A549 (cell line): Measurements from ENCODE around the gene STN1. TPM values are rescaled to one million over a fixed set of nuclear protein-coding genes. Genes with fewer than 3 reads are reported as not detected.

Source experiments
- ATAC-seq, 2 experiments: fragments of 200-7000 bp in 1 of 2; fragments of >200 bp in 1 of 2; cut with Nextera tagmentation in 1 of 2; cut with Tn5 transposase in 1 of 2; 3 replicates each; pipeline versions ENCODE4 v1.8.0 to v1.9.1; 2018 to 2020; ENCODE audit warnings: mild to moderate bottlenecking in 1 of 2, moderate library complexity in 1 of 2
- CTCF ChIA-PET: fragments of 300-600 bp; sonication (Branson Sonifier 250); formaldehyde crosslinking; extraction: SDS; loops from one replicate; lab custom pipeline; 2021; ENCODE audit warnings: antibody characterized with exemption, inconsistent platforms; lab: Yijun Ruan, JAX
- POLR2A ChIA-PET: fragments of 350-600 bp; formaldehyde crosslinking; extraction: SDS; loops from one replicate; lab custom pipeline; 2021; ENCODE audit warnings: antibody characterized with exemption, inconsistent platforms; lab: Yijun Ruan, JAX
- DNase-seq, 2 experiments: peaks; one replicate each; pipeline versions ENCODE4 v3.0.0 to v3.0.0-alpha.2; 2011 to 2016; ENCODE audit warnings: low read depth in 1 of 2, low spot score in 1 of 2
- FAIRE-seq: peaks from 2 replicates; lab custom pipeline; 2011; peaks lifted over from hg19 to GRCh38; lab: Jason Lieb, UNC
- H3K27ac ChIP-seq, 2 experiments: fragments of >200 bp; sonication (Bioruptor Twin); formaldehyde crosslinking; 3 replicates each; pipeline ENCODE4 v1.5.1; 2016 to 2017
- H3K4me1 ChIP-seq: fragments of >200 bp; sonication (Bioruptor Twin); formaldehyde crosslinking; 3 replicates; pipeline ENCODE4 v1.6.1; 2016
- H3K4me2 ChIP-seq: fragments of >200 bp; sonication (Bioruptor Twin); formaldehyde crosslinking; 3 replicates; pipeline ENCODE4 v1.6.1; 2016
- H3K4me3 ChIP-seq: fragments of >200 bp; sonication (Bioruptor Twin); formaldehyde crosslinking; 3 replicates; pipeline ENCODE4 v1.5.1; 2016
- H3K9me3 ChIP-seq: fragments of >200 bp; sonication (Bioruptor Twin); formaldehyde crosslinking; 3 replicates; pipeline ENCODE4 v1.6.1; 2016
- CBX2 ChIP-seq: fragments of 200-600 bp; sonication (generic); IDR thresholded peaks from 2 replicates; pipeline ENCODE4 v1.6.1; 2016; ENCODE audit warnings: low read depth, mild to moderate bottlenecking, borderline replicate concordance
- CBX8 ChIP-seq: fragments of 200-600 bp; sonication (generic); IDR thresholded peaks from 2 replicates; pipeline ENCODE4 v1.6.1; 2016
- CEBPB ChIP-seq, 2 experiments: fragments of >200 bp in 1 of 2; sonication (Bioruptor Twin) in 1 of 2; formaldehyde crosslinking in 1 of 2; IDR thresholded peaks; 2 replicates each; pipeline ENCODE4 v1.6.1; 2012 to 2016
- CHD2 ChIP-seq: fragments of 150-350 bp; IDR thresholded peaks from 2 replicates; pipeline ENCODE4 v1.6.1; 2014; ENCODE audit warnings: low read length; ENCODE audit not compliant: partially characterized antibody
- EHMT2 ChIP-seq: fragments of 200-600 bp; sonication (generic); IDR thresholded peaks from 2 replicates; pipeline ENCODE4 v1.6.1; 2016; ENCODE audit warnings: antibody characterized with exemption, low read depth, mild to moderate bottlenecking, moderate library complexity
- FOSB ChIP-seq: fragments of 250-450 bp; sonication (Bioruptor Pico); IDR thresholded peaks from 2 replicates; pipeline ENCODE4 v1.5.0; 2020; ENCODE audit warnings: mild to moderate bottlenecking, moderate library complexity
- GATA3 ChIP-seq: IDR thresholded peaks from 2 replicates; pipeline ENCODE4 v1.6.1; 2012; ENCODE audit warnings: borderline replicate concordance
- HDAC2 ChIP-seq: fragments of 200-600 bp; sonication (generic); IDR thresholded peaks from 2 replicates; pipeline ENCODE4 v1.6.1; 2016
- HOXB13 ChIP-seq: fragments of 250-450 bp; sonication (Bioruptor Pico); IDR thresholded peaks from 2 replicates; pipeline ENCODE4 v1.5.0; 2020; ENCODE audit warnings: low read depth, mild to moderate bottlenecking, moderate library complexity
- HOXB5 ChIP-seq: fragments of 250-450 bp; sonication (Bioruptor Pico); IDR thresholded peaks from 2 replicates; pipeline ENCODE4 v1.5.0; 2020; ENCODE audit warnings: mild to moderate bottlenecking, moderate library complexity
- JUN ChIP-seq, 2 experiments: fragments of >200 bp; sonication (Bioruptor Twin); formaldehyde crosslinking; IDR thresholded peaks; 2 replicates in 1 of 2; 3 replicates in 1 of 2; pipeline ENCODE4 v1.6.1; 2016 to 2017
- JUNB ChIP-seq: fragments of >200 bp; sonication (Bioruptor Twin); formaldehyde crosslinking; IDR thresholded peaks from 2 replicates; pipeline ENCODE4 v1.6.1; 2016
- KDM5A ChIP-seq: fragments of 200-600 bp; sonication (generic); IDR thresholded peaks from 2 replicates; pipeline ENCODE4 v1.6.1; 2016; ENCODE audit warnings: antibody characterized with exemption, mild to moderate bottlenecking
- MAZ ChIP-seq: fragments of 150-350 bp; IDR thresholded peaks from 2 replicates; pipeline ENCODE4 v1.6.1; 2014; ENCODE audit warnings: antibody characterized with exemption, low read depth, low read length, borderline replicate concordance
- NFE2L2 ChIP-seq: fragments of 150-350 bp; conservative IDR thresholded peaks from 2 replicates; pipeline ENCODE4 v1.6.1; 2014; ENCODE audit warnings: low read length
- NPAS2 ChIP-seq: fragments of 250-450 bp; sonication (Bioruptor Pico); IDR thresholded peaks from 2 replicates; pipeline ENCODE4 v1.8.0; 2022; ENCODE audit warnings: mild to moderate bottlenecking, moderate library complexity, borderline replicate concordance
- PBX3 ChIP-seq: IDR thresholded peaks from 2 replicates; pipeline ENCODE4 v1.6.1; 2012
- POLR2A ChIP-seq: IDR thresholded peaks from 2 replicates; pipeline ENCODE4 v1.6.1; 2012; ENCODE audit warnings: mild to moderate bottlenecking, low read length
- POLR2AphosphoS2 ChIP-seq: conservative IDR thresholded peaks from 2 replicates; pipeline ENCODE4 v1.6.1; 2012; ENCODE audit warnings: low read length, improper control_type of control experiment, inconsistent platforms
- RAD21 ChIP-seq, 2 experiments: fragments of >200 bp in 1 of 2; sonication (Bioruptor Twin) in 1 of 2; formaldehyde crosslinking in 1 of 2; IDR thresholded peaks in 1 of 2; conservative IDR thresholded peaks in 1 of 2; 2 replicates in 1 of 2; 3 replicates in 1 of 2; pipeline ENCODE4 v1.6.1; 2012 to 2018; ENCODE audit warnings: inconsistent platforms in 1 of 2
- RCOR1 ChIP-seq: fragments of 150-350 bp; IDR thresholded peaks from 2 replicates; pipeline ENCODE4 v1.6.1; 2014; ENCODE audit warnings: antibody characterized with exemption, low read length, low read depth
- RNF2 ChIP-seq: fragments of 200-600 bp; sonication (generic); IDR thresholded peaks from 2 replicates; pipeline ENCODE4 v1.6.1; 2016; ENCODE audit warnings: low read depth, mild to moderate bottlenecking, antibody characterized with exemption, moderate library complexity, borderline replicate concordance
- SMC3 ChIP-seq: fragments of >200 bp; sonication (Bioruptor Twin); formaldehyde crosslinking; IDR thresholded peaks from 3 replicates; pipeline ENCODE4 v1.6.1; 2018; ENCODE audit warnings: inconsistent platforms
- TP53 ChIP-seq: fragments of 250-450 bp; sonication (Bioruptor Pico); IDR thresholded peaks from 2 replicates; pipeline ENCODE4 v1.5.0; 2021; ENCODE audit warnings: mild to moderate bottlenecking, moderate library complexity
- USF2 ChIP-seq: fragments of 450-650 bp; IDR thresholded peaks from 2 replicates; pipeline ENCODE4 v1.6.1; 2014; ENCODE audit warnings: antibody characterized with exemption
- ZSCAN20 ChIP-seq: fragments of 250-450 bp; sonication (Bioruptor Pico); IDR thresholded peaks from 2 replicates; pipeline ENCODE4 v1.8.0; 2022; ENCODE audit warnings: mild to moderate bottlenecking, moderate library complexity
- WGBS: methylation state at CpG from one replicate; pipeline ENCODE4 v1.1.6; 2017; ENCODE audit errors: missing lambda C conversion rate; 5-methylcytosine and 5-hydroxymethylcytosine counted together
- polyA plus RNA-seq, 4 experiments: library from polyadenylated mRNA; depleted of rRNA in 3 of 4; stranded (reverse); fragments of >200 nt; fragmentation: RNase III in 1 of 4; extraction: RNeasy Plus Mini Kit Qiagen cat#74134 plus additional on column Dnase treatment in 1 of 4; gene quantifications; 2 replicates in 3 of 4; 3 replicates in 1 of 4; pipeline ENCODE4 v1.2.3, GENCODE V29; 2011 to 2017
- TF ChIP-seq, protein P1 (sequence below): fragments of 250-450 bp; sonication (Bioruptor Pico); IDR thresholded peaks from 2 replicates; pipeline ENCODE4 v1.5.0; 2020; ENCODE audit warnings: low read depth, mild to moderate bottlenecking, moderate library complexity
- TF ChIP-seq, protein P2 (sequence below): fragments of 200-600 bp; sonication (generic); IDR thresholded peaks from 2 replicates; pipeline ENCODE4 v1.6.1; 2016; ENCODE audit warnings: antibody characterized with exemption, mild to moderate bottlenecking, moderate library complexity

STN1 gene
- polyA plus RNA-seq, 2 of the 4 experiments (the other 2 are of a cell fraction) = 17.1 to 34.5 TPM

GRCh38 chr10:103892181-103892580, 25.8 kb downstream of the STN1 start:
- H3K9me3 ChIP-seq = no peaks in the 10 kb centered on the region
- FAIRE-seq (no peak), ATAC-seq (no peak), DNase-seq (no peak)
- POLR2A ChIA-PET = no interaction called here
- H3K4me2 ChIP-seq = no peak overlapping the region
- WGBS = 90% methylated on average over 3 of the region's 3 CpGs
- H3K27ac ChIP-seq = no peak overlapping the region
- TF ChIP-seq JUNB (no peak), GATA3 (no peak), CBX2 (no peak), FOSB (CRISPR knock-in tag) (no peak), HOXB13 (CRISPR knock-in tag) (no peak), KDM5A (no peak), HOXB5 (no peak), USF2 (no peak), ZSCAN20 (CRISPR knock-in tag) (no peak), JUN (IDR thresholded peaks at IDR 0.05) (no peak), RAD21 (conservative IDR thresholded peaks at IDR 0.05 in 1 of 2, IDR thresholded peaks at IDR 0.05 in 1 of 2) (no peak)
- TF ChIP-seq, protein P1, sequence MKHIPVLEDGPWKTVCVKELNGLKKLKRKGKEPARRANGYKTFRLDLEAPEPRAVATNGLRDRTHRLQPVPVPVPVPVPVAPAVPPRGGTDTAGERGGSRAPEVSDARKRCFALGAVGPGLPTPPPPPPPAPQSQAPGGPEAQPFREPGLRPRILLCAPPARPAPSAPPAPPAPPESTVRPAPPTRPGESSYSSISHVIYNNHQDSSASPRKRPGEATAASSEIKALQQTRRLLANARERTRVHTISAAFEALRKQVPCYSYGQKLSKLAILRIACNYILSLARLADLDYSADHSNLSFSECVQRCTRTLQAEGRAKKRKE = no peak
- H3K4me3 ChIP-seq = no peak overlapping the region
- peaks cover 74% of the 10 kb centered on the region for H3K4me1 ChIP-seq
- CTCF ChIA-PET = interaction anchor here (1.1 to 3.5 kb wide), 4 partner anchors 7 to 206 kb away, joined by 3 to 17 read pairs (median 3); no protein-coding TSS in a partner anchor

DNA sequence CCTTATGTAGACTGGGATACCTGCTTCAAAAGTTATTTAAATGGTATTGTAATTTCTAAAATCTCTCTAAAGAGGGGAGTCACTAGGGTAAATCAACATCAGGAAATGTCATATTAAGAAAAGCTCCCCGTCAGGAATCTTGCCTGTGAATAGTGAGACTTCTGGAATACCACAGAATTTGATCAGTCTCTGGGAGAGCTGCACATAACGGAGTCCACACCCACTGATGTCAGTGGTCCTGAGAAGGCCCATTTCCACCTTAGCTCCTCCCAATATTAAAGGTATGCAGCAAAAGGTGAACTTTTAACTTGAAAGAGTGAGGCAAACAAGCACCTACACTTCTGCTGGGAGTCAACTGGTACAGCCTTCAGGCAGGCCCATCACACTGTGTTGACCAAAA, 27.3 kb downstream of the STN1 start:
- 82% methylated on average over 2 of the region's 2 CpGs for WGBS
- peak overlapping the region; percentile 73 to 90 for H3K27ac ChIP-seq
- H3K4me1 ChIP-seq = peaks cover 64% of the 10 kb centered on the region
- CTCF ChIA-PET = interaction anchor here (0.6 to 4.5 kb wide), 22 partner anchors 9 to 320 kb away, joined by 3 to 20 read pairs (median 4); partner anchors contain the start of genes SFR1, SLK and STN1
- no peak overlapping the region for H3K4me3 ChIP-seq
- H3K4me2 ChIP-seq = peak overlapping the region; percentile 67
- FAIRE-seq (no peak), ATAC-seq (no peak), DNase-seq (peak in 1 of 2 experiments; percentile 21)
- no peak for TF ChIP-seq POLR2AphosphoS2
- H3K9me3 ChIP-seq = no peaks in the 10 kb centered on the region
- POLR2A ChIA-PET = interaction anchor here (1.5 to 1.9 kb wide), 3 partner anchors 18 to 231 kb away, joined by 3 to 12 read pairs (median 11); partner anchors contain the start of genes SFR1 and STN1

- DNase-seq = peak; percentile 69 to 92
- CTCF ChIA-PET = interaction anchor here (0.6 to 4.5 kb wide), 27 partner anchors 9 to 320 kb away, joined by 3 to 20 read pairs (median 4); partner anchors contain the start of genes SFR1, SLK and STN1
- TF ChIP-seq RCOR1 = no peak
- 0 out of 2 replicates have a peak, but pooled peaks have one; percentile 5 for TF ChIP-seq NFE2L2
- no peak for TF ChIP-seq FOSB (CRISPR knock-in tag)
- peak; percentile 71 for TF ChIP-seq GATA3
- TF ChIP-seq HOXB13 (CRISPR knock-in tag) = no peak
- TF ChIP-seq ZSCAN20 (CRISPR knock-in tag) = no peak
- TF ChIP-seq CEBPB (IDR thresholded peaks at IDR 0.05) = no peak
- no peak for TF ChIP-seq KDM5A
- TF ChIP-seq NPAS2 (CRISPR knock-in tag) = no peak
- TF ChIP-seq, protein P2, sequence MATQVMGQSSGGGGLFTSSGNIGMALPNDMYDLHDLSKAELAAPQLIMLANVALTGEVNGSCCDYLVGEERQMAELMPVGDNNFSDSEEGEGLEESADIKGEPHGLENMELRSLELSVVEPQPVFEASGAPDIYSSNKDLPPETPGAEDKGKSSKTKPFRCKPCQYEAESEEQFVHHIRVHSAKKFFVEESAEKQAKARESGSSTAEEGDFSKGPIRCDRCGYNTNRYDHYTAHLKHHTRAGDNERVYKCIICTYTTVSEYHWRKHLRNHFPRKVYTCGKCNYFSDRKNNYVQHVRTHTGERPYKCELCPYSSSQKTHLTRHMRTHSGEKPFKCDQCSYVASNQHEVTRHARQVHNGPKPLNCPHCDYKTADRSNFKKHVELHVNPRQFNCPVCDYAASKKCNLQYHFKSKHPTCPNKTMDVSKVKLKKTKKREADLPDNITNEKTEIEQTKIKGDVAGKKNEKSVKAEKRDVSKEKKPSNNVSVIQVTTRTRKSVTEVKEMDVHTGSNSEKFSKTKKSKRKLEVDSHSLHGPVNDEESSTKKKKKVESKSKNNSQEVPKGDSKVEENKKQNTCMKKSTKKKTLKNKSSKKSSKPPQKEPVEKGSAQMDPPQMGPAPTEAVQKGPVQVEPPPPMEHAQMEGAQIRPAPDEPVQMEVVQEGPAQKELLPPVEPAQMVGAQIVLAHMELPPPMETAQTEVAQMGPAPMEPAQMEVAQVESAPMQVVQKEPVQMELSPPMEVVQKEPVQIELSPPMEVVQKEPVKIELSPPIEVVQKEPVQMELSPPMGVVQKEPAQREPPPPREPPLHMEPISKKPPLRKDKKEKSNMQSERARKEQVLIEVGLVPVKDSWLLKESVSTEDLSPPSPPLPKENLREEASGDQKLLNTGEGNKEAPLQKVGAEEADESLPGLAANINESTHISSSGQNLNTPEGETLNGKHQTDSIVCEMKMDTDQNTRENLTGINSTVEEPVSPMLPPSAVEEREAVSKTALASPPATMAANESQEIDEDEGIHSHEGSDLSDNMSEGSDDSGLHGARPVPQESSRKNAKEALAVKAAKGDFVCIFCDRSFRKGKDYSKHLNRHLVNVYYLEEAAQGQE = no peak
- no peak for TF ChIP-seq HDAC2
- TF ChIP-seq CBX8 = no peak
- TF ChIP-seq SMC3 = peak; percentile 25; the same call in 1 of the 3 replicates
- peak; percentile 70 for TF ChIP-seq JUNB
- TF ChIP-seq RNF2 = no peak
- no peak for TF ChIP-seq EHMT2
- no peak for TF ChIP-seq PBX3
- TF ChIP-seq MAZ = no peak
- TF ChIP-seq TP53 (CRISPR knock-in tag) = no peak
- peak in 1 of 2 experiments; percentile 36; a peak in 3 of 5 replicates for TF ChIP-seq RAD21 (conservative IDR thresholded peaks at IDR 0.05 in 1 of 2, IDR thresholded peaks at IDR 0.05 in 1 of 2)
- no peak for TF ChIP-seq CHD2
- no peak for TF ChIP-seq POLR2A
These were observed 27.8 kb downstream of the STN1 start for GRCh38 chr10:103890194-103890658.

More at GRCh38 chr10:103890194-103890658, 27.8 kb downstream of the STN1 start:
- Histone ChIP-seq H3K4me2 (peak overlapping the region; percentile 67), H3K4me1 (peaks cover 60% of the 10 kb centered on the region), H3K27ac (peak overlapping the region; percentile 73 to 90), H3K4me3 (no peak overlapping the region), H3K9me3 (no peaks in the 10 kb centered on the region)
- ATAC-seq (peak; percentile 87 to 88), FAIRE-seq (no peak)
- WGBS = 11% methylated on average over 4 of the region's 4 CpGs
- POLR2A ChIA-PET = interaction anchor here (1.5 to 1.9 kb wide), 3 partner anchors 18 to 231 kb away, joined by 3 to 12 read pairs (median 11); partner anchors contain the start of genes SFR1 and STN1
